Coronary artery (tissue), 2 donors: Measurements from ENCODE around the gene COA1.

ENCODE experiments used
- DNase-seq: peaks from one replicate; pipeline ENCODE4 v3.0.0-alpha.2; 2017; ENCODE audit warnings: low spot score
- H3K27ac ChIP-seq, 2 donors: fragments of 200-600 bp; sonication (generic); one replicate each; pipeline ENCODE4 v1.5.1; 2016 to 2019
- H3K4me3 ChIP-seq: fragments of 200-600 bp; sonication (generic); 2 replicates; pipeline ENCODE4 v1.5.1; 2016; ENCODE audit warnings: mild to moderate bottlenecking, moderate library complexity
- CTCF ChIP-seq: fragments of 200-600 bp; sonication (generic); IDR thresholded peaks from one replicate; pipeline ENCODE4 v1.5.1; 2019; ENCODE audit warnings: antibody characterized with exemption

The COA1 gene

GRCh38 chr7:43645699-43646226, 83.6 kb downstream of the COA1 start:
- Histone ChIP-seq H3K4me3 (no peak overlapping the region), H3K27ac (peak overlapping the region; percentile 89 to 99)
- DNase-seq, result no peak
- no peak for TF ChIP-seq CTCF

DNA sequence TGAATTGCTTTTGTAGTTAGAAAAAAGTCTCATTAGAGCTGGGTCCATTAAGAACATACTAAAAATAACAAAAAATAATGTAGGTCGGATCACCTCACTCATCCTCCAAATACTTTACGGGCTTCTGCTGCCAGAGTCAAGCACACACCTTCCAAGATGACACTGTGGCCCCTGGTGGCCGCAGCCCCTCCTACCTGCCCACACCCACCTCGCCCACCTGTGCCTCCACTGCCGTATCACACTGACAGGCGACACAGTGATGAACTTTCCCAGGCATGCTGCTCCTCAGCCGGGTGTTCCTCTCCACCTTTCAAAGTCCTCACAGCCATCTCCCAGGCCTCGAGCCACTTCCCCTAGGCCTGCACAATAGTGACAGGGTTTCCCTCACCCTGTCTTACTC, 85.5 kb downstream of the COA1 start:
- Histone ChIP-seq H3K4me3 (no peak overlapping the region), H3K27ac (no peak overlapping the region)
- no peak for TF ChIP-seq CTCF
- no peak for DNase-seq

DNA sequence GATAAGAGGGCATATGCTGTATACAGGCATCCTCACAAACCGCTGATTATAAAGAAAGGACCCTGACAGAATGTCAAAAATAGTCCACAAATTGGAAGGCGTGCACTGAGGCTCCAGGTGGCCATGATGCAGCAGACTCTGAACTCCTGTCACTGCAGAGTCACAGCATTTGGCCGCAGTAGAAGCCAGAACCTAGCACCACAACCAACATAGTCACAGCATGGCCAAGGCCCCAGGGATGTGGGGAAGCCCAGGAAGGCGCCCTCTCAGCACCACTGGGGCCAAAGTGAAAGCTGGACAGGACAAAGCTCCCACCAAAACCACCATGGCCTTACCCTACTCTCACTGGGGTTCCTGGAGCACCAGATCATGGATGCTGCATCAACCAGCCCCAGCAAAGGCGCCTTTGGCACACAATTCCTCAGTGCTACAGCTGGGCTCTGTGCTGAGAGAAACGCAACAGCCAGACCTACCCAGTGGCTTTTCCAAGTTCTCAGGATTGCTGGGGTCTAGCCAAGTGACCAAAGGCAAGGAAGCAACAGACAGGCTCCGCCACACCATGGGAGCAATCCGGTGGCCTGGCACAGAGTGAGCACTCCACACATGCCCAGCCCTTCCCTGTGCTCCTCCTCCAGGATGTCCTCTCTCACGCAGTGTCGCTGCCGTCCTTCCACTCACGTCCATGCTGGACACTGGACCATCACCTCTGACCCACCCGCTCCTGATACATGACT, 86.3 kb downstream of the COA1 start:
- Histone ChIP-seq H3K4me3 (no peak overlapping the region), H3K27ac (peak overlapping the region in 1 of 2 donors; percentile 7)
- DNase-seq, result no peak
- TF ChIP-seq CTCF, result no peak

- peak overlapping the region; percentile 54 to 70 for H3K27ac ChIP-seq
- H3K4me3 ChIP-seq, result no peak overlapping the region
- no peak for TF ChIP-seq CTCF
- DNase-seq, result no peak
Measured at GRCh38 chr7:43640679-43641078, 88.6 kb downstream of the COA1 start.

- Histone ChIP-seq H3K27ac (peak overlapping the region; percentile 54 to 70), H3K4me3 (no peak overlapping the region)
- DNase-seq, result no peak
- no peak for TF ChIP-seq CTCF
Measured at GRCh38 chr7:43639858-43640491, 89.3 kb downstream of the COA1 start.

GRCh38 chr7:43637114-43637806, 92.1 kb downstream of the COA1 start:
- Histone ChIP-seq H3K4me3 (no peak overlapping the region), H3K27ac (no peak overlapping the region)
- DNase-seq, result no peak
- no peak for TF ChIP-seq CTCF
